Stomach (tissue), 9 donors: ENCODE results near the gene GABRB2. TPM values are rescaled to one million over a fixed set of nuclear protein-coding genes. Genes with fewer than 3 reads are reported as not detected.

Experiments used
- DNase-seq, 2 donors: peaks; one replicate each; pipeline versions ENCODE4 v3.0.0 to v3.0.0-alpha.2; 2013 to 2019
- H3K27ac ChIP-seq, 5 donors: fragments of 200-600 bp in 4 of 5; sonication (generic) in 4 of 5; one replicate each; pipeline ENCODE4 v1.5.1; 2013 to 2019; ENCODE audit warnings: mild to moderate bottlenecking in 1 of 5, moderate library complexity in 1 of 5
- H3K27me3 ChIP-seq, 3 donors: fragments of 200-600 bp; sonication (generic); one replicate each; pipeline ENCODE4 v1.5.1; 2017 to 2019; ENCODE audit warnings: mixed run types in 1 of 3
- H3K36me3 ChIP-seq, 4 donors: fragments of 200-600 bp; sonication (generic); 1 replicate in 3 of 4; 2 replicates in 1 of 4; pipeline ENCODE4 v1.5.1; 2016 to 2019
- H3K4me1 ChIP-seq, 4 donors: fragments of 200-600 bp; sonication (generic); one replicate each; pipeline ENCODE4 v1.5.1; 2016 to 2019
- H3K4me3 ChIP-seq, 4 donors: fragments of 200-600 bp; sonication (generic) in 3 of 4; one replicate each; pipeline ENCODE4 v1.5.1; 2016 to 2019; ENCODE audit warnings: mild to moderate bottlenecking in 1 of 4
- H3K9me3 ChIP-seq, 4 donors: fragments of 200-600 bp; sonication (generic); one replicate each; pipeline ENCODE4 v1.5.1; 2016 to 2019
- CTCF ChIP-seq, 7 experiments: fragments of 450-650 bp in 4 of 7; fragments of 200-600 bp in 3 of 7; sonication (generic) in 3 of 7; IDR thresholded peaks; one replicate each; pipeline ENCODE4 v1.5.1; 2016 to 2019; ENCODE audit warnings: antibody characterized with exemption in 7 of 7, control low read depth in 2 of 7, mild to moderate bottlenecking in 1 of 7
- EP300 ChIP-seq: sonication (generic); formaldehyde crosslinking; IDR thresholded peaks from one replicate; pipeline ENCODE4 v1.6.1; 2017; ENCODE audit warnings: antibody characterized with exemption
- POLR2A ChIP-seq, 4 donors: fragments of 450-650 bp; IDR thresholded peaks; one replicate each; pipeline ENCODE4 v1.6.1; 2016; ENCODE audit warnings: antibody characterized with exemption in 4 of 4, control low read depth in 2 of 4, mild to moderate bottlenecking in 1 of 4, moderate library complexity in 1 of 4
- POLR2AphosphoS5 ChIP-seq, 3 donors: sonication (generic); formaldehyde crosslinking; IDR thresholded peaks; one replicate each; pipeline ENCODE4 v1.6.1; 2016; ENCODE audit warnings: antibody characterized with exemption in 3 of 3
- WGBS, 5 donors: extraction: QIAGEN DNeasy Blood & Tissue Kit in 3 of 5; methylation state at CpG; one replicate each; pipeline versions ENCODE4 v1.1.5 to v1.1.7; 2013 to 2018; 5-methylcytosine and 5-hydroxymethylcytosine counted together
- intact Hi-C: fragments of 100-400 bp; cut with DNase I; formaldehyde crosslinking; loops from one replicate; pipeline ENCODE4 v1.15.1; 2023; ENCODE audit warnings: low total_unique reads
- polyA plus RNA-seq, 3 donors: library from polyadenylated mRNA; stranded (reverse); fragments of 200-250 nt; gene quantifications; one replicate each; pipeline ENCODE4 v1.2.3, GENCODE V29; 2013
- total RNA-seq, 5 donors: library from RNA; depleted of rRNA; stranded (reverse); fragments of >200 nt; gene quantifications; one replicate each; pipeline versions ENCODE4 v1.1.0 to v1.2.3, GENCODE V29; 2014 to 2016
- donor health status: healthy with polysubstance abuse.
- donor health status: Bipolar disorder and iron deficiency.
- donor health status: healthy.

GABRB2 gene
- total and polyA plus RNA-seq, 8 donors: 0.06 to 2.7 (median 0.14) TPM; not detected in 3

GRCh38 chr5:161284445-161284844 is 262.1 kb downstream of the GABRB2 start:
- DNase-seq: no peak
- Histone ChIP-seq H3K4me1 (peaks cover 0 to 8% (median 0%) of the 10 kb centered on the region in 4 donors), H3K36me3 (no peaks in the 10 kb centered on the region), H3K9me3 (no peaks in the 10 kb centered on the region), H3K4me3 (no peak overlapping the region), H3K27me3 (no peaks in the 10 kb centered on the region), H3K27ac (no peak overlapping the region)
- intact Hi-C loops: no loop called here
- TF ChIP-seq POLR2A (IDR thresholded peaks at IDR 0.05): no peak
- TF ChIP-seq EP300: no peak
- TF ChIP-seq CTCF (IDR thresholded peaks at IDR 0.05): no peak
- no peak for TF ChIP-seq POLR2AphosphoS5 (IDR thresholded peaks at IDR 0.05)
- 85 to 94% (median 93%) methylated on average over 2 of the region's 2 CpGs for WGBS, 5 donors

GRCh38 chr5:161283296-161283695 is 263.2 kb downstream of the GABRB2 start:
- Histone ChIP-seq H3K4me3 (no peak overlapping the region), H3K27ac (no peak overlapping the region), H3K4me1 (peaks cover 0 to 8% (median 0%) of the 10 kb centered on the region in 4 donors), H3K36me3 (no peaks in the 10 kb centered on the region), H3K9me3 (no peaks in the 10 kb centered on the region), H3K27me3 (no peaks in the 10 kb centered on the region)
- DNase-seq: peak in 1 of 2 donors; percentile 13
- 15 to 48% (median 25%) methylated on average over 1 of the region's 1 CpG for WGBS, 5 donors
- TF ChIP-seq POLR2A (IDR thresholded peaks at IDR 0.05) (no peak), EP300 (no peak), POLR2AphosphoS5 (IDR thresholded peaks at IDR 0.05) (no peak), CTCF (IDR thresholded peaks at IDR 0.05) (no peak)
- intact Hi-C loops: no loop called here

- H3K27ac ChIP-seq: no peak overlapping the region
- DNase-seq: no peak
- H3K9me3 ChIP-seq: no peaks in the 10 kb centered on the region
- intact Hi-C loops: no loop called here
- no peaks in the 10 kb centered on the region for H3K36me3 ChIP-seq
- WGBS, 5 donors: 86 to 90% (median 88%) methylated on average over 4 of the region's 4 CpGs
- H3K4me1 ChIP-seq: peaks cover 0 to 8% (median 0%) of the 10 kb centered on the region in 4 donors
- no peak overlapping the region for H3K4me3 ChIP-seq
- TF ChIP-seq EP300: no peak
- TF ChIP-seq POLR2A (IDR thresholded peaks at IDR 0.05): no peak
- no peak for TF ChIP-seq CTCF (IDR thresholded peaks at IDR 0.05)
- TF ChIP-seq POLR2AphosphoS5 (IDR thresholded peaks at IDR 0.05): no peak
- H3K27me3 ChIP-seq: no peaks in the 10 kb centered on the region
These were observed 267.5 kb downstream of the GABRB2 start for GRCh38 chr5:161278739-161279660.

- no peak for TF ChIP-seq EP300
- TF ChIP-seq POLR2AphosphoS5 (IDR thresholded peaks at IDR 0.05): no peak
- 78 to 95% (median 84%) methylated on average over 1 of the region's 1 CpG for WGBS, 5 donors
- DNase-seq: no peak
- intact Hi-C loops: no loop called here
- H3K9me3 ChIP-seq: no peaks in the 10 kb centered on the region
- H3K4me1 ChIP-seq: no peaks in the 10 kb centered on the region
- H3K36me3 ChIP-seq: no peaks in the 10 kb centered on the region
- H3K27me3 ChIP-seq: no peaks in the 10 kb centered on the region
- H3K27ac ChIP-seq: no peak overlapping the region
- no peak overlapping the region for H3K4me3 ChIP-seq
These were observed 269.5 kb downstream of the GABRB2 start for GRCh38 chr5:161277011-161277410.

DNA sequence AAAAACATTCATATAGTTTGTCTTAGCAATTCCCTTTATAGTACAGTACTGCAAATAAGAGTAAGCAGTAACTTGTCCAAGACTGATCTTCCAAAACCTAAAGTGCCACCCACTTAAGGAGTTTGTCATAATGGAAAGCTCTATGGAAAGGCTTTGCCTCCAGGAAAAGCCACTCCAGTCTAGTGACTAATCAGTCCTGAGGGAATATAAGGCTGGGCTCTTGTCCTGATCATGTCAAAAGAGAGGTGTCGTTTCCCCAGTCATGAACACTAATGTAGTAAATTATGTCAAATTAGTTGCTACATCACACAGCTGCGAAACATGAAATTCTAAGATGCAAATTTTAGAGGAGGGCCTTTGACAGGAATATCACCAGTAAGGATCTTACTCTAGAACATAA is 271.6 kb downstream of the GABRB2 start:
- DNase-seq: no peak
- 60 to 88% (median 83%) methylated on average over 2 of the region's 2 CpGs for WGBS, 5 donors
- H3K4me1 ChIP-seq: no peaks in the 10 kb centered on the region
- H3K27ac ChIP-seq: no peak overlapping the region
- H3K9me3 ChIP-seq: no peaks in the 10 kb centered on the region
- H3K27me3 ChIP-seq: no peaks in the 10 kb centered on the region
- no peaks in the 10 kb centered on the region for H3K36me3 ChIP-seq
- TF ChIP-seq POLR2AphosphoS5 (IDR thresholded peaks at IDR 0.05) (no peak), CTCF (IDR thresholded peaks at IDR 0.05) (no peak), POLR2A (IDR thresholded peaks at IDR 0.05) (no peak)
- intact Hi-C loops: no loop called here
- no peak overlapping the region for H3K4me3 ChIP-seq
